K562 (cell line): ENCODE measurements around the gene DUSP28. TPM values are rescaled to one million over a fixed set of nuclear protein-coding genes. Genes with fewer than 3 reads are reported as not detected.

Experiments used
- ATAC-seq: fragments of 200-7000 bp; cut with Tn5 transposase; 3 replicates; pipeline ENCODE4 v1.9.1; 2020; ENCODE audit warnings: moderate library complexity
- BruUV-seq: library from RNA; stranded (reverse); fragments of 400-500 nt; replicated peaks from 2 replicates; lab custom pipeline; 2021; lab: Mats Ljungman, UMichigan
- CTCF ChIA-PET: fragments of 300-600 bp; formaldehyde crosslinking; extraction: SDS; loops from one replicate; lab custom pipeline; 2021; ENCODE audit warnings: low intra/inter-chr PET ratio; lab: Yijun Ruan, JAX
- POLR2A ChIA-PET: fragments of 300-600, 350-650 bp; sonication (Branson Sonifier 250); formaldehyde crosslinking; extraction: SDS; loops from one replicate; lab custom pipeline; 2021; ENCODE audit warnings: antibody characterized with exemption, inconsistent platforms; lab: Yijun Ruan, JAX
- DNase-seq, 4 experiments: peaks; one replicate each; pipeline versions ENCODE4 v3.0.0 to v3.0.0-alpha.2; 2011 to 2018; ENCODE audit warnings: low spot score in 3 of 4, mixed read lengths in 3 of 4; ENCODE audit errors: extremely low read depth in 1 of 4
- FAIRE-seq: peaks from 2 replicates; lab custom pipeline; 2011; peaks lifted over from hg19 to GRCh38; lab: Jason Lieb, UNC
- H2AFZ ChIP-seq: 2 replicates; pipeline ENCODE4 v1.6.0; 2011; ENCODE audit warnings: low read depth, low read length, control low read depth, inconsistent platforms
- H3K27ac ChIP-seq: fragments of 200-600 bp; 3 replicates; pipeline ENCODE4 v1.8.0; 2011; ENCODE audit warnings: low read depth, mild to moderate bottlenecking, control low read depth, inconsistent platforms, low read length, moderate library complexity, mixed read lengths; ENCODE audit errors: extremely low read depth
- H3K27me3 ChIP-seq, 2 experiments: fragments of 300-600 bp in 1 of 2; 2 replicates in 1 of 2; 3 replicates in 1 of 2; pipeline versions ENCODE4 v1.6.0 to v1.8.0; 2011; ENCODE audit warnings: inconsistent platforms in 2 of 2, low read length in 2 of 2, mild to moderate bottlenecking in 1 of 2, mixed read lengths in 1 of 2, moderate library complexity in 1 of 2; ENCODE audit not compliant: control insufficient read depth in 2 of 2, insufficient read depth in 2 of 2
- H3K36me3 ChIP-seq: fragments of 300-600 bp; 3 replicates; pipeline ENCODE4 v1.8.0; 2011; ENCODE audit warnings: mild to moderate bottlenecking, low read length, inconsistent platforms; ENCODE audit not compliant: control insufficient read depth, insufficient read depth
- H3K4me1 ChIP-seq, 2 experiments: fragments of 200-600 bp in 1 of 2; replicated peaks in 1 of 2; 2 replicates in 1 of 2; 3 replicates in 1 of 2; pipeline versions ENCODE4 v1.5.1 to v1.8.0; 2011; ENCODE audit warnings: inconsistent platforms in 2 of 2, low read length in 2 of 2, mild to moderate bottlenecking in 1 of 2, mixed read lengths in 1 of 2, moderate library complexity in 1 of 2; ENCODE audit not compliant: control insufficient read depth in 2 of 2, insufficient read depth in 2 of 2
- H3K4me2 ChIP-seq: 2 replicates; pipeline ENCODE4 v1.6.1; 2011; ENCODE audit warnings: low read length, control low read depth, inconsistent platforms, mixed read lengths; ENCODE audit not compliant: insufficient read depth
- H3K4me3 ChIP-seq: fragments of 200-600 bp; sonication (generic), shearing (Covaris generic); 2 replicates; pipeline ENCODE4 v1.5.1; 2016; ENCODE audit warnings: control low read depth, inconsistent platforms
- H3K79me2 ChIP-seq: fragments of 200-600 bp; 3 replicates; pipeline ENCODE4 v1.8.0; 2011; ENCODE audit warnings: low read length, inconsistent platforms; ENCODE audit not compliant: control insufficient read depth, insufficient read depth
- H3K9ac ChIP-seq, 2 experiments: 2 replicates each; pipeline versions ENCODE4 v1.6.0 to v1.6.1; 2011; ENCODE audit warnings: low read depth in 2 of 2, low read length in 2 of 2, control low read depth in 1 of 2, inconsistent platforms in 1 of 2, mild to moderate bottlenecking in 1 of 2, mixed read lengths in 1 of 2; ENCODE audit not compliant: insufficient read depth in 1 of 2
- H3K9me1 ChIP-seq: one replicate; pipeline ENCODE4 v1.6.0; 2011; ENCODE audit warnings: inconsistent platforms, mild to moderate bottlenecking, low read length, moderate library complexity; ENCODE audit not compliant: control insufficient read depth, insufficient read depth
- H3K9me3 ChIP-seq: replicated peaks from 2 replicates; pipeline ENCODE4 v1.5.1; 2011; ENCODE audit warnings: low read depth, low read length, inconsistent platforms; ENCODE audit not compliant: control insufficient read depth, insufficient read depth
- H4K20me1 ChIP-seq: replicated peaks from 2 replicates; pipeline ENCODE4 v1.6.1; 2011; ENCODE audit warnings: low read length, inconsistent platforms, mixed read lengths; ENCODE audit not compliant: control insufficient read depth, insufficient read depth
- BHLHE40 ChIP-seq: IDR thresholded peaks from 2 replicates; pipeline ENCODE4 v1.6.1; 2011; ENCODE audit warnings: low read length, improper control_type of control experiment
- CBFA2T3 ChIP-seq: fragments of 450-650 bp; IDR thresholded peaks from 2 replicates; pipeline ENCODE4 v1.6.1; 2017
- FOSL1 ChIP-seq: fragments of 200-800 bp; sonication (Bioruptor generic); conservative IDR thresholded peaks from 2 replicates; pipeline ENCODE4 v1.6.1; 2016; ENCODE audit warnings: missing genetic modification characterization, missing compliant biosample characterization
- KLF13 ChIP-seq: fragments of 450-650 bp; IDR thresholded peaks from 2 replicates; pipeline ENCODE4 v1.6.1; 2016; ENCODE audit warnings: missing genetic modification characterization, low read depth, mild to moderate bottlenecking, missing compliant biosample characterization, moderate library complexity, borderline replicate concordance
- NRF1 ChIP-seq, 2 experiments: fragments of 450-650 bp; IDR thresholded peaks in 1 of 2; conservative IDR thresholded peaks in 1 of 2; 2 replicates each; pipeline ENCODE4 v1.6.1; 2014; ENCODE audit warnings: mild to moderate bottlenecking in 2 of 2
- RFX1 ChIP-seq: fragments of 450-650 bp; IDR thresholded peaks from 2 replicates; pipeline ENCODE4 v1.6.1; 2016; ENCODE audit warnings: mild to moderate bottlenecking, moderate library complexity
- SP1 ChIP-seq: sonication (generic); formaldehyde crosslinking; IDR thresholded peaks from 2 replicates; pipeline ENCODE4 v1.8.1; 2022; ENCODE audit warnings: mild to moderate bottlenecking, missing genetic modification reagents
- WGBS: fragments of 100-300 bp; shearing (Covaris generic); methylation state at CpG from one replicate; pipeline ENCODE4 v1.1.6; 2016; ENCODE audit warnings: low coverage, mixed read lengths; ENCODE audit not compliant: insufficient coverage; ENCODE audit errors: missing lambda C conversion rate; 5-methylcytosine and 5-hydroxymethylcytosine counted together
- in situ Hi-C: fragments of 300-500 bp; cut with MboI; formaldehyde crosslinking; loops from 4 replicates; pipeline ENCODE4 v1.15.0; 2018; ENCODE audit warnings: inconsistent platforms, mixed read lengths
- intact Hi-C: fragments of 100-400 bp; cut with micrococcal nuclease; formaldehyde crosslinking; loops from 2 replicates; pipeline ENCODE4 v1.14.2; 2022
- polyA plus RNA-seq, 8 experiments: library from polyadenylated mRNA; depleted of rRNA in 4 of 8; stranded (reverse) in 5 of 8; unstranded in 3 of 8; fragments of >200 nt; fragmentation: Nextera tagmentation in 2 of 8; fragmentation: Illumina TruSeq in 1 of 8; extraction: Ambion mirVana in 2 of 8; extraction: Trizol in 1 of 8; gene quantifications; 2 replicates each; pipeline versions ENCODE4 v1.2.1 to v1.2.3, GENCODE V29; 2011 to 2014; ENCODE audit warnings: inconsistent platforms in 1 of 8, missing spikeins in 1 of 8
- total RNA-seq, 7 experiments: library from RNA; depleted of rRNA in 6 of 7; stranded (reverse); fragments of >200 nt in 6 of 7; fragmentation: Illumina TruSeq in 2 of 7; extraction: Trizol in 2 of 7; gene quantifications; 2 replicates each; pipeline versions ENCODE4 v1.2.1 to v1.2.3, GENCODE V29; 2011 to 2021; ENCODE audit warnings: low replicate concordance in 1 of 7
- TF ChIP-seq, protein P1 (sequence below): sonication (generic); formaldehyde crosslinking; IDR thresholded peaks from 2 replicates; pipeline ENCODE4 v1.9.0; 2022; ENCODE audit warnings: mild to moderate bottlenecking, missing genetic modification reagents
- TF ChIP-seq, protein P2 (sequence below): fragments of 450-650 bp; IDR thresholded peaks from 2 replicates; pipeline ENCODE4 v1.6.1; 2017; ENCODE audit warnings: antibody characterized with exemption, mild to moderate bottlenecking
- TF ChIP-seq, protein P3 (sequence below): fragments of 250-450 bp; sonication (Bioruptor Pico); IDR thresholded peaks from 2 replicates; pipeline ENCODE4 v1.8.0; 2022; ENCODE audit warnings: inconsistent platforms
- TF ChIP-seq, protein P4 (sequence below): sonication (generic); formaldehyde crosslinking; IDR thresholded peaks from 2 replicates; pipeline ENCODE4 v1.5.0; 2020; ENCODE audit warnings: missing genetic modification reagents

The DUSP28 gene
- total and polyA plus RNA-seq, 9 of the 15 experiments (the other 6 are each of a cell fraction or from before 2014, with no cell fraction given) = 2.8 to 8.1 (median 4.2) TPM

DNA sequence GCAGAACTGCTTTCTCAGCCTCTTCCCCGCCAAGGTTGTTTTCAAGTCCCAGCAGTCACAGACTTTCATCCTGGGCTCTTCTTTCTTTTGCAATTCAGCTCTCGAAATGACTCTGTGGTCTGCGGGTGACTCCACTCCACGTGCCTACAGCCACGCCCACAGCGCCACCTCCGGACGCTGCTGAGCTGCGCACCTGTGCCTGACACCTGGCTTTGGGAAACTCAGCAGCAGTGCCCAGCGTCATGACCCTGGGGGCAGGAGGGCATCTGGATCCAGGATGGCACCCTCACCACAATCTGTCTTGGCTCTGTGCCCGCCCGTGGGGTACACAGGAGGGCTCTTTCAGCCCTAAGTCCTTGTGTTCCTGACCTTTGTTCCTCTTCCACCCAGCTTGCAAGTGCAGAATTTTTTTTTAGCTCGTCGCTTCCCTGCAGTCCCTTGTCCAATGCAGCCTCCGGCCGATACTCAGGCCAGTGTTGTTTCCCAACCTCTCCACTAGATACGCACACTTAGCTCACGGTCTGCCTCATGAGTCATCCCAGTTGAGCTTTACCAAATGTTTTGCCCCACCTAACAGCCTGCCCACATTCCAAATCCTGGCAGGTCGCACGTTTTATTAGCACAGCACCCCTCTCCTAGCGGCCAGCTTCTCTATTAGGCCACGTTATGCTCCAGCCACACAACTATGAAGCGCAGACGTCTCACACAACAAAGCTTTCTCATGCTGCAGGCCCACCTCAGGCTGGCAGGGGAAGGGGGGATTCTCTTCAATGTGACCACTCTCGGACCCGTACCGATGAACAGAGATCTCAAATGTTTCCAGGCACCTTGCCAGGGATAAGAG is 19.8 kb downstream of the DUSP28 start:
- POLR2A ChIA-PET = interaction anchor here (0.6 to 2.4 kb wide), 9 partner anchors 8 to 334 kb away, joined by 3 to 8 read pairs (median 4); partner anchors contain the start of gene RNPEPL1
- FAIRE-seq = peak; percentile 77
- TF ChIP-seq KLF13 (tag) (peak; percentile 29; the same call in 1 of the 2 replicates), NRF1 (conservative IDR thresholded peaks at IDR 0.05 in 1 of 2, IDR thresholded peaks at IDR 0.05 in 1 of 2) (peak; percentile 62 to 72), RFX1 (no peak), BHLHE40 (peak; percentile 74), FOSL1 (tag) (peak; percentile 82), SP1 (CRISPR knock-in tag) (peak; percentile 48), CBFA2T3 (peak; percentile 20; the same call in 1 of the 2 replicates)
- TF ChIP-seq, protein P1, sequence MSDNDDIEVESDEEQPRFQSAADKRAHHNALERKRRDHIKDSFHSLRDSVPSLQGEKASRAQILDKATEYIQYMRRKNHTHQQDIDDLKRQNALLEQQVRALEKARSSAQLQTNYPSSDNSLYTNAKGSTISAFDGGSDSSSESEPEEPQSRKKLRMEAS = peak; percentile 96
- TF ChIP-seq, protein P2, sequence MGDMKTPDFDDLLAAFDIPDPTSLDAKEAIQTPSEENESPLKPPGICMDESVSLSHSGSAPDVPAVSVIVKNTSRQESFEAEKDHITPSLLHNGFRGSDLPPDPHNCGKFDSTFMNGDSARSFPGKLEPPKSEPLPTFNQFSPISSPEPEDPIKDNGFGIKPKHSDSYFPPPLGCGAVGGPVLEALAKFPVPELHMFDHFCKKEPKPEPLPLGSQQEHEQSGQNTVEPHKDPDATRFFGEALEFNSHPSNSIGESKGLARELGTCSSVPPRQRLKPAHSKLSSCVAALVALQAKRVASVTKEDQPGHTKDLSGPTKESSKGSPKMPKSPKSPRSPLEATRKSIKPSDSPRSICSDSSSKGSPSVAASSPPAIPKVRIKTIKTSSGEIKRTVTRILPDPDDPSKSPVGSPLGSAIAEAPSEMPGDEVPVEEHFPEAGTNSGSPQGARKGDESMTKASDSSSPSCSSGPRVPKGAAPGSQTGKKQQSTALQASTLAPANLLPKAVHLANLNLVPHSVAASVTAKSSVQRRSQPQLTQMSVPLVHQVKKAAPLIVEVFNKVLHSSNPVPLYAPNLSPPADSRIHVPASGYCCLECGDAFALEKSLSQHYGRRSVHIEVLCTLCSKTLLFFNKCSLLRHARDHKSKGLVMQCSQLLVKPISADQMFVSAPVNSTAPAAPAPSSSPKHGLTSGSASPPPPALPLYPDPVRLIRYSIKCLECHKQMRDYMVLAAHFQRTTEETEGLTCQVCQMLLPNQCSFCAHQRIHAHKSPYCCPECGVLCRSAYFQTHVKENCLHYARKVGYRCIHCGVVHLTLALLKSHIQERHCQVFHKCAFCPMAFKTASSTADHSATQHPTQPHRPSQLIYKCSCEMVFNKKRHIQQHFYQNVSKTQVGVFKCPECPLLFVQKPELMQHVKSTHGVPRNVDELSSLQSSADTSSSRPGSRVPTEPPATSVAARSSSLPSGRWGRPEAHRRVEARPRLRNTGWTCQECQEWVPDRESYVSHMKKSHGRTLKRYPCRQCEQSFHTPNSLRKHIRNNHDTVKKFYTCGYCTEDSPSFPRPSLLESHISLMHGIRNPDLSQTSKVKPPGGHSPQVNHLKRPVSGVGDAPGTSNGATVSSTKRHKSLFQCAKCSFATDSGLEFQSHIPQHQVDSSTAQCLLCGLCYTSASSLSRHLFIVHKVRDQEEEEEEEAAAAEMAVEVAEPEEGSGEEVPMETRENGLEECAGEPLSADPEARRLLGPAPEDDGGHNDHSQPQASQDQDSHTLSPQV = peak; percentile 67
- TF ChIP-seq, protein P3, sequence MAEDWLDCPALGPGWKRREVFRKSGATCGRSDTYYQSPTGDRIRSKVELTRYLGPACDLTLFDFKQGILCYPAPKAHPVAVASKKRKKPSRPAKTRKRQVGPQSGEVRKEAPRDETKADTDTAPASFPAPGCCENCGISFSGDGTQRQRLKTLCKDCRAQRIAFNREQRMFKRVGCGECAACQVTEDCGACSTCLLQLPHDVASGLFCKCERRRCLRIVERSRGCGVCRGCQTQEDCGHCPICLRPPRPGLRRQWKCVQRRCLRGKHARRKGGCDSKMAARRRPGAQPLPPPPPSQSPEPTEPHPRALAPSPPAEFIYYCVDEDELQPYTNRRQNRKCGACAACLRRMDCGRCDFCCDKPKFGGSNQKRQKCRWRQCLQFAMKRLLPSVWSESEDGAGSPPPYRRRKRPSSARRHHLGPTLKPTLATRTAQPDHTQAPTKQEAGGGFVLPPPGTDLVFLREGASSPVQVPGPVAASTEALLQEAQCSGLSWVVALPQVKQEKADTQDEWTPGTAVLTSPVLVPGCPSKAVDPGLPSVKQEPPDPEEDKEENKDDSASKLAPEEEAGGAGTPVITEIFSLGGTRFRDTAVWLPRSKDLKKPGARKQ = no peak
- TF ChIP-seq, protein P4, sequence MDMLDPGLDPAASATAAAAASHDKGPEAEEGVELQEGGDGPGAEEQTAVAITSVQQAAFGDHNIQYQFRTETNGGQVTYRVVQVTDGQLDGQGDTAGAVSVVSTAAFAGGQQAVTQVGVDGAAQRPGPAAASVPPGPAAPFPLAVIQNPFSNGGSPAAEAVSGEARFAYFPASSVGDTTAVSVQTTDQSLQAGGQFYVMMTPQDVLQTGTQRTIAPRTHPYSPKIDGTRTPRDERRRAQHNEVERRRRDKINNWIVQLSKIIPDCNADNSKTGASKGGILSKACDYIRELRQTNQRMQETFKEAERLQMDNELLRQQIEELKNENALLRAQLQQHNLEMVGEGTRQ = peak; percentile 54

More for the DNA sequence above, 19.8 kb downstream of the DUSP28 start:
- Histone ChIP-seq H3K9ac (peak overlapping the region; percentile 41 to 77), H3K4me1 (peaks cover 44 to 45% of the 10 kb centered on the region in 2 experiments), H3K9me1 (peaks cover 8% of the 10 kb centered on the region), H3K4me2 (peak overlapping the region; percentile 54), H3K27me3 (no peaks in the 10 kb centered on the region), H3K79me2 (peaks cover 32% of the 10 kb centered on the region), H3K4me3 (no peak overlapping the region), H3K9me3 (no peaks in the 10 kb centered on the region), H3K27ac (peak overlapping the region; percentile 45; the same call in 2 of the 3 replicates), H2AFZ (no peak overlapping the region), H3K36me3 (peaks cover 33% of the 10 kb centered on the region; the same call in 2 of the 3 replicates), H4K20me1 (no peaks in the 10 kb centered on the region; the same call in 1 of the 2 replicates)
- ATAC-seq (peak; percentile 72), DNase-seq (peak in 2 of 4 experiments; percentile 34 to 66)
- BruUV-seq = no TSS peak
- 25% methylated on average over 21 of the region's 27 CpGs for WGBS
- CTCF ChIA-PET = no interaction called here
- in situ Hi-C loops (no loop called here), intact Hi-C loops (no loop called here)
